TTC549 (cell line): ENCODE data around the gene SEC14L5.
"Not testable (repeated sequence)": the region's sequence is repeated elsewhere in the genome, so short reads cannot be mapped to it uniquely, and the experiment has no call there.

Experiments used
- FAIRE-seq: peaks from 2 replicates; lab custom pipeline; 2012; peaks lifted over from hg19 to GRCh38; lab: Jason Lieb, UNC

Gene SEC14L5

DNA sequence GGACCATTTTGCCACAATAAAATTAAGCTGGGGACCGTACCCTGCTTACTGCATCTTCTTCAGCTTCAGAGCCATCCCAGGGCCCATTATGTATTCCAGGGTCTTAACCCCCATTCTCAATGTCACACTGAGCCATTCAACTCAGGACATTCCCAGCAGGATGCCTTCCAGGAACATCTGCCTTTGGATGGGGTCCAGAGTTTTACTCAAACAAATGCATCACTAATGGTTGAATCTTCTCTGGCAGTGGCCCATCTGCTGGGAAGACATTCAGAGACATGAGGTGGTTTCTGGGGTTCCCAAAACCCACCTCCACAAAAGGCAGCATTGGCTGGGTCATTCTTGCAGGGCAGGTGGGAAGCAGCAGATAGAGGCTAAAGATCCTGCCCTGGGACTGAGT, 3.4 kb upstream of the SEC14L5 start:
- no peak for FAIRE-seq

GRCh38 chr16:4957420-4957719, 760 bp upstream of the SEC14L5 start:
- no peak for FAIRE-seq

GRCh38 chr16:4958510-4959438, 644 bp downstream of the SEC14L5 start:
- FAIRE-seq = no peak

GRCh38 chr16:4960579-4960978, 2.4 kb downstream of the SEC14L5 start:
- no peak for FAIRE-seq

- no peak for FAIRE-seq
These were observed 4.6 kb downstream of the SEC14L5 start for GRCh38 chr16:4962716-4963115.

DNA sequence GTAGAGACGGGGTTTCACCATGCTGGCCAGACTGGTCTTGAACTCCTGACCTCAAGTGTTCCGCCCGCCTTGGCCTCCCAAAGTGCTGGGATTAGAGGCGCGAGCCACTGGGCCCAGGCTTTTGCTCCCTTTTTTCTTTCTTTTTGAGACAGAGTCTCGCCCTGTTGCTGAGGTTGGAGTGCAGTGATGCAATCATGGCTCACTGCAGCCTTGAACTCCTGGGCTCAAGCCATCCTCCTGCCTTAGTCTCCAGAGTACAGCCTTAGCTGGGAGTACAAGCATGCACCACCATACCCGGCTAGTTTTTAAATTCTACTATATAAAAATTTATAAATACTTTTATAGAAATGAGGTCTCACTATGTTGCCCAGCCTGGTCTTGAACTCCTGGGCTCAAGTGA, 5.4 kb downstream of the SEC14L5 start:
- FAIRE-seq = not testable (repeated sequence)

- no peak for FAIRE-seq
These were observed 8.8 kb downstream of the SEC14L5 start for GRCh38 chr16:4966736-4967453.

DNA sequence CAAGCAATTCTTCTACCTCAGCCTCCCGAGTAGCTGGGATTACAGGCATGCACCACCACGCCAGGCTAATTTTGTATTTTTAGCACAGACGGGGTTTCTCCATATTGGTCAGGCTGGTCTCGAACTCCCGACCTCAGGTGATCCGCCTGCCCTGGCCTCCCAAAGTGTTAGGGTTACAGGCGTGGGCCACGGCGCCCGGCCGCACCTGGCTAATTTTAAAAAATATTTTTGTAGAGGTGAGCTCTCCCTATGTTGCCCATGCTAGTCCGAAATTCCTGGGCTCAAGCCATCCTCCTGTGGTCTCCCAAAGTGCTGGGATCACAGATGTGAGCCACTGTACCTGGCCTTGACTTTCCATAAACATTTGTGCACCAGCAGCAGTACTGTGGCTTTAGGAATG, 10.1 kb downstream of the SEC14L5 start:
- FAIRE-seq = not testable (repeated sequence)

DNA sequence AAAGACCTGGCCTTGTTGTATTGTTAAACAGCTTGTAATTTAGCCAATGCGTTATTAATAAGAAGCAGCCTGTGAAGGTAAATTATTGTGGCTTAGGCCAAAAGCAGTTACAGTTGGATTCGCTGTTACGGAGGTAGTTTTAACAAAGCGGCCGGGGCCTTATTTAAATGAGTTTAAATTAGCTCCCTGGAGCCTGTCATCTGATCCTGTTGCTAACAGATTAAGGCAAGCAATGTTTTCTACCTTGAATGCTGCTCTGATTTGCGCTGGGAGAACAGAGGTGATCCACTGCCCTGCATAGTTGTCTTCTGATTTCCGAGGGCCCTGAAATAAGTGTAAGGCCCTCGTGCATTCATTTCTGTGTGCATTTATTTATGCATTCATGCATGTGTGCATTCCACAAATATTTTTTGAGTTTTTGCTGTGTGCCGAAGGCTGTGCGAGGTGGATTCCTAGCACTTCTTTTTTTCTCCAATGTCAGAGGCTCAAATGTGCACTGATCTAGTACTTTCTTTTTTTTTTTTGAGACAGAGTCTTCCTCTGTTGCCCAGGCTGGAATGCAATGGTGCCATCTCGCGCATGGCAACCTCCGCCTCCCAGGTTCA, 10.9 kb downstream of the SEC14L5 start:
- FAIRE-seq = no peak

- FAIRE-seq = no peak
These were observed 11.9 kb downstream of the SEC14L5 start for GRCh38 chr16:4970010-4970409.

DNA sequence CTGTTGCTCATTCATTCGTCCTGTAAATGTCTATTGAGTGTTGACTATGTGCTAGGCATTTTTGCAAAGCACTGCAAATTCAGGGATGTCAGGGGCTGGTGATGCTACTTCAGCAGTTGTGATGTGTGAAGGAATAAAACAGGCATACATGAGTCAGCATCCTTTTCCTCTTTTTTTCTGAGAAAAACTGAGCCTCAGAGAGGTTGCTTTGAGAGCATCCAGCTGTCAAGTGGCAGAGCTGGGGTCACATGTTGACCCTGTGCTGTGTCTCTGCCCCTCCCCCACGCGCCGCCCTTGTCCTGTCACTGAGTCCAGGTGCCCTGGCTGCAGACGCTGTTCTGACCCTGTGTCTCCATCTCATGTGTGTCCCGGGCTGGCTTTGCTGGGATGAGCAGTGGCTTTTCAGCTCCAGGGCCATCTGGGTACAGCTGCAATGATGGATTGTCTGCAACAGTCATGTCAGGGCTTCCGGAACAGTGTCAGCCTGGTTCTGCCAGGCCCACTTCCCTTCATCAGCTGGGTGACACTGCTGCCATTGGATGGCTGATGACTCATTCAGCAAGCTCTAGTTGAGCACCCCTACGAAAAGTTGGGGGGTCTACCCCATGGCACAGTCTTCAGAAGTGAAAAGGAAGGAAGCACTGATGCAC, 14.9 kb downstream of the SEC14L5 start:
- no peak for FAIRE-seq

DNA sequence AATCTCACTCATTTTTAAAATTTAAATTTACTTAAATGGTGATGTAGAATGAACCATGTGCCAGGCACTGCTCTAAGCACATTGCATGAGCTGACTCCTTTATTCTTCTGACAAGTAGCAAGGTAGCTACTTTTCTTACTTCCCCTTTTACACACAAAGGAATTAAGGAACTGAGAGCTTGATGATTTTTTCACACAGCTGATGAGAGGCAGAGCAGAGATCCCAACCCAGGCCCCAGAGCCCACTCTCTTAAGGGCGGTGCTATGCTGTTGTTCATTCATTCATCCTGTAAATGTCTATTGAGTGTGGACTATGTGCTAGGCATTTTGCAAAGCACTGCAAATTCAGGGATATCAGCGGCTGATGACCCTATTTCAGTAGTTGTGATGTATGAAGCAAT, 17.9 kb downstream of the SEC14L5 start:
- no peak for FAIRE-seq

DNA sequence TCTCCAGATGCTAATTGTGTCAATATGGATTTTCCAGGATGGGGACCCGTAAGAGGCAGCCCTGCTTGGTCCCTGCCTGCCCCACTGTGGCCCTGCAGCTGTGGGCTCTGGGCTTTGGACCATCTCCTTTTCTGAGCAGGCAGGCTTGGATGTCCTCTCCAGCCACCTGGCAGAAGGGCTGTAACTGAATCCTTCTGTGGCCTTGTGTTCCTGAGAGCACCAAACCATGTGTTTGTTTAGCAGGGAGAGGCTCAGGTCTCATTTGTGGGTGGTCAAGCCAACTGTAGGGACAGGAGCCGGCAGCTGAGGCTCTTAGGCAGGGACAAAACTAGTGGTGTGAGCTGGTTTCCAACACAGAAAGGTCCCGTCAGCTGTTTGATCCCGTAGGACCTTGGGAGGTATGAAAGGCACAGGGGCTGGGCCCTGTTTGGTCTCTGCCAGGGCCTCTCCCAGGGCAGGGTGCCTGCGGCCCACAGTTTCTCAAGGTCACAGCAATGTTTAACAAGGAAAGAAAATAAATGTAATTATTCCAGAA, 18.5 kb downstream of the SEC14L5 start:
- no peak for FAIRE-seq

GRCh38 chr16:4979164-4979563, 21.0 kb downstream of the SEC14L5 start:
- FAIRE-seq = no peak

DNA sequence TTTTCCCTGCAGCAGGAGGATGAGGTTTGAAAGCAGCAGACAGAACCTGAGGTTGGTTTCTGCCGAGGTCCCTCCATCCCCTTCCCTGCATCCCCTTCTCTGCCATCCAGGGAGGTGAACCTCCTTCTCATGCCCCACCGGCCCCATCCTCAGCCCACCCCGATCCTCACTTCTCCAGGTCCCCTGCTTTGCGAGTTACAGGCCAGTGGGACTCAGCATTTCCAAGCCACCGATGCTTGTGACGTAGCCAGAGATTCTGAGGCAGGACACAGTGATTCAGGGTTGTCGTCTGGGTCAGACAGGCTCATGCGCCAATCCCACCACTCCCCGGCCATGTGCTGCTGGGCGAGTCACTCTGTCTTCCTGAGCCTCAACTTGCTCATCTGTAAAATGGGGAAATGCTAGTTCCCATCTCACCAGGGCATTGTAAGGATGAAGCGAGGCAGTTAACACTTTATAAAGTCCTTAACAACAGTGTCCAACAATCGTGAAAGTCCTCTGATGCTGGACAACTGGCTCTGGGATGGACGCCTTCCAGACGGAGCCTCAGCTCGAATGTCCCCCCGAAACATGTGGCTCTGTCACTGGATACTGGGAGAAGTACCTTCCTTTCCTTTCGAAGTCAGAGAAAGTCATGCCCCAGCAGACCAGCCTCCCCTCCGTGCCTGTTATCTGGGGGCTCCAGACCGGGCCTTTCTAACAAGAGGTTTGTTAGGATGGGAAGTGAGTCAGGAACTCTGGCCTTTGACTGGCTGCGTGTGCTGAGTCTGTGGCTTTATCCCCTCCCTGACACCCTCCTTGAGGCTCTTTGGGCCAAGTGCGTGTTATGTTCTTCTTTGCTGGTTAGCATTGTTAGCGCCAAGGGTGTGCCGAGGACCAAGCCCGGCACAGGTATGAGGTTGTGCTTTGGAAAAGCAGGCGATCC, 21.9 kb downstream of the SEC14L5 start:
- FAIRE-seq = no peak

GRCh38 chr16:4980691-4981090, 22.6 kb downstream of the SEC14L5 start:
- no peak for FAIRE-seq

- FAIRE-seq = no peak
These were observed 23.3 kb downstream of the SEC14L5 start for GRCh38 chr16:4981473-4981872.

- FAIRE-seq = no peak
These were observed 24.1 kb downstream of the SEC14L5 start for GRCh38 chr16:4982056-4982867.

DNA sequence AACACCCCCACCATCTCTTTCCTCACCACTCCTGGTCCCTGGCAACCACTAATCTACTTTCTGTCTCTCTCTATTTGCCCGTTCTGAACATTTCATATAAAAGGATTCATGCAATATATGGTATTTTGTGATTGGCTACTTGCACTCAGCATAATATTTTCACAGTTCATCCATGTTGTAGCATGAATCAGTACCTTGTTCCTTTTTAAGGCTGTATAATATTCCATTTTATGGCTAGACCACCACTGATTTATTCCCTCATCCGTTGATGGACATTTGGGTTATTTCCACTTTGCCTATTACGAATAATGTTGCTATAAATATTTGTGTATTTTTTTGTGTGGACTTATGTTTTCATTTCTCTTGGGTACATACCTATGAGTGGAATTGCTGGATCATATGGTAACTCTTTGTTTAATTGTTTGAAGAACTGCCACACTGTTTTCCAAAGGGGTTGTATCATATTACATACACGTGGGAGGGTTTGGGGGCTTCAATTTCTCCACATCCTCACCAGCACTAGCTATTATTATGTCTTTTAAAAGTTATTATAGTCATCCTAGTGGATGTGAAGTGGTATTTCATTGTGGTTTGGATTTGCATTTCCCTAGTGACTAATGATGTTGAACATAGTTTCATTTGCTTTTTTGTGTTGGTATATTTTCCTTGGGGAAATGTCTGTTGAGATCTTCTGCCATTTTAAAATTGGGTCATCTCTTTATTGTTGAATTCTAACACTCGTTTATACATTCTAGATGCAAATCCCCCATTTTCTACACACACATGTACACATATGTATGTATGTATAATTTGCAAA, 26.3 kb downstream of the SEC14L5 start:
- no peak for FAIRE-seq

GRCh38 chr16:4987250-4987579, 29.1 kb downstream of the SEC14L5 start:
- FAIRE-seq = no peak
